Large intestine (tissue), 3 donors: ENCODE data around the gene AP3S2. TPM values are rescaled to one million over a fixed set of nuclear protein-coding genes. Genes with fewer than 3 reads are reported as not detected.

Source experiments
- DNase-seq, 2 donors: peaks; one replicate each; pipeline versions ENCODE4 v3.0.0 to v3.0.0-alpha.2; 2013
- H3K27ac ChIP-seq: one replicate; pipeline ENCODE4 v1.5.1; 2013; ENCODE audit warnings: low read length
- H3K27me3 ChIP-seq: 2 replicates; pipeline ENCODE4 v1.6.1; 2013; ENCODE audit warnings: low read length; ENCODE audit not compliant: control insufficient read depth, insufficient read depth
- H3K36me3 ChIP-seq: 2 replicates; pipeline ENCODE4 v1.6.1; 2013; ENCODE audit warnings: low read length; ENCODE audit not compliant: control insufficient read depth, insufficient read depth
- H3K4me1 ChIP-seq: one replicate; pipeline ENCODE4 v1.6.1; 2013; ENCODE audit warnings: low read length; ENCODE audit not compliant: control insufficient read depth, insufficient read depth
- H3K4me3 ChIP-seq: one replicate; pipeline ENCODE4 v1.5.1; 2013; ENCODE audit warnings: low read length
- H3K9me3 ChIP-seq: one replicate; pipeline ENCODE4 v1.6.1; 2013; ENCODE audit warnings: mild to moderate bottlenecking, low read depth, low read length, moderate library complexity; ENCODE audit not compliant: control insufficient read depth
- WGBS: methylation state at CpG from one replicate; pipeline ENCODE4 v1.1.5; 2013; ENCODE audit warnings: low lambda C conversion rate; ENCODE audit not compliant: insufficient coverage; 5-methylcytosine and 5-hydroxymethylcytosine counted together
- polyA plus RNA-seq: library from polyadenylated mRNA; unstranded; fragments of 120-200 nt; gene quantifications from one replicate; pipeline ENCODE4 v1.2.1, GENCODE V29; 2013

The AP3S2 gene
- polyA plus RNA-seq, 1 donor, result 26.1 TPM

DNA sequence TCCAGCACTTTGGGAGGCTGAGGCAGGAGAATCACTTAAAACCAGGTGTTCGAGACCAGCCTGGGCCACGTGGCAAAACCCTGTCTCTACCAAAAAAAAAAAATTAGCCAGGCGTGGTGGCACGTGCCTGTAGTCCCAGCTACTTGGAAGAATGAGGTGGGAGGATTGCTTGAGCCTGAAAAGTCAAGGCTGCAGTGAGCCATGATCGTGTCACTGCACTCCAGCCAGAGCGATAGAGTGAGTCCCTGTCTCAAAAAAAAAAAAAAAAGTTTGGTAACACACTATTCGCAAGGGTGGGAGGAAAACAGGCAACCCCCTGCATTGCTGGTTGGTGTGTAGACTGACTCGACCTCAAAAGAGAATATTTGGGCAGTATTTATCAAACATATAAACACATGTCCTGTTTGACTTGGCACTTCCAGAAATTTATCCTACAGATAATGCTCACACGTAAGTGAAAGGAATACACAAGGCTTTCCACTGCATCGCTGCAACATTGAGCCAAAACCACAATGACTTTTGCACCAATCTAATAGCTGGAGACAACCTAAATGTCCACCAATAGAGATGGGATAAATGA, 76.0 kb downstream of the AP3S2 start:
- H3K27me3 ChIP-seq, result peaks cover 6% of the 10 kb centered on the region
- peaks cover 13% of the 10 kb centered on the region for H3K4me1 ChIP-seq
- no peak overlapping the region for H3K27ac ChIP-seq
- no peak for DNase-seq
- H3K9me3 ChIP-seq, result no peaks in the 10 kb centered on the region
- no peaks in the 10 kb centered on the region for H3K36me3 ChIP-seq
- WGBS, result no CpG with 5 or more reads among the region's 10 CpGs
- no peak overlapping the region for H3K4me3 ChIP-seq

DNA sequence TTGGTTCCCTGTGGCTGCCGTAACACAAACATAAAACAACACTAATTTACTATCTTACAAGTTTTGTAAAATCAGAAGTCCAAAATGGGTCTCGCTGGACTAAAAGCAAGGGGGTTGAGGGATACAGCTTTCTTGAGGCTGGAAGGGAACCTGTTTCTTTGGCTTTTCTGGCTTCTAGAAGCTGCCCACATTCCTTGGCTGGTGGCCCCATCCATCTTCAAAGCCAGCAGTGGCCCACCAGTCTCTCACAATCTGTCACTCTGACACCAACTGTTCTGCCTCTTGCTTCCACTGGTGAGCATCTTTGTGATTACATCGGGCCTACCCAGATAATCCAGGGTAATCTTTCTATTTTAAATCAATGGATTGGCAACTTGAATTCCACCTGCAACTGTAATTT, 78.0 kb downstream of the AP3S2 start:
- WGBS, result no CpG with 5 or more reads among the region's 3 CpGs
- Histone ChIP-seq H3K27ac (no peak overlapping the region), H3K9me3 (no peaks in the 10 kb centered on the region), H3K27me3 (peaks cover 6% of the 10 kb centered on the region), H3K36me3 (no peaks in the 10 kb centered on the region), H3K4me1 (peaks cover 22% of the 10 kb centered on the region), H3K4me3 (no peak overlapping the region)
- no peak for DNase-seq

DNA sequence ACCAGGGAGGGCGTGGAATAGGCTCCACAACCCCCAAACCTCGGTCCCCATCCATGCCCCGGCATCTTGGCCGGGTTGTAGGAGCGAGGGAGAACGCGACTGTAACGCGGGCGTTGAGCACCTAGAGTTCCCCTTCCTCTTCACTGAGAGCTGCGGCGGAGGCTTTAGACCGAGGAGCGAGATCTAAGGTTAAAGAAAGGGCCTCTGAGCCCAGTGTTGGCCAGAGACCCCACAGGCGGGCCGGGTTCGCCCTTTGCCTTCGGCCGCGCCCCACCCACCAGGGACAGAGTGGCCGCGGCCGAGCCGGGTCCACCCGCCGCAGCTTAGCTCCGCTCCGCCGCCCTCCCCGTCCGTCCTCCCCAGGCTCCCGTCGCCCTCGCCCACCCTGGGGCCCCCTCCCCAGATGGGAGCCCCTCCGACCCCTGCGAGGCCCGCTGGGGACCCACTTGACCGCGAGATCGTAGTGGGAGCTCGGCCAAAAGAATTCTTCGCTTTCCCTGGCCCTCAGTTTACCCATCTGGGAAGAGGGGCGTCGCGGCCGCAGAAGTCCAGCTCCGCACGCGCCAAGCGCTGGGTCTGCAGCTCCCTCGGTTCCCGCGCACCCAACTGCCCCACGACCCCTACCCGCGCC, 79.6 kb downstream of the AP3S2 start:
- H3K9me3 ChIP-seq, result no peaks in the 10 kb centered on the region

DNA sequence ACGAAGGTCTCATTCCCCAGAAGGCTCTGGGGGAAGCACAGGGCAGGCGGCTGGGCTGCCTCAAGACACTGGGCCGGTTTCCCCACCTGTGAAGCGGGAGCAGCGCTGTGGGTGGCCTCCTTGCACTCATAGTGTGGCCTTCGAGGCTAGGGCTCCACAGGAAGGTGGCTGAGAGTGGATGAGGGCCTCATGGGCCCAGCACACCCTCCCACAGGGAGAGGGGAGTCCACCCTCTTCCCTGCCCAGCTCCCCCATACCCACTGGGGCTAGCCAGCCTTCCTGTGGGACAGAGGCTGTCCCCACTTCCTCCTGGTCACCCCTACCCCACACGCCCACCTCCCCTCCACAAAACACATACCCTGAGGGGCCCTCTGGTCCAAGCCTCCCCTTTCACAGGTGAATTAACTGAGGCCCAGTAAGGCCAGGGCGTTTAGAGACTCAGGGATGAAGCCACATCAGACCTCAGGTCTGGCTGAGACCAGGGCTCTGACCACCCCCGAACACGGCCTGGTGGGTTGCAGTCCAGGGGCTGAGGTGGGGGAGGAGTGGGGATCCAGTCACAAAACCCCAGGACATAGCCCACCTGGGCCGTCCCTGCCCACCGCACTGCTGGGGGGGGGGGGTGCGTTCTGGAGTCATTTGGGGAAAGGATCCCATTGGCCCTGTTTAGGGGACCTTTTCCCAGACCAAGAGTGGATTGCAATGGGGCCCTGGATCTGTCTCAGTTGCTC, 80.2 kb downstream of the AP3S2 start:
- Histone ChIP-seq H3K27me3 (peaks cover 6% of the 10 kb centered on the region), H3K36me3 (no peaks in the 10 kb centered on the region), H3K4me1 (peaks cover 28% of the 10 kb centered on the region), H3K9me3 (no peaks in the 10 kb centered on the region), H3K4me3 (peak overlapping the region; percentile 72), H3K27ac (peak overlapping the region; percentile 74)
- WGBS, result no CpG with 5 or more reads among the region's 13 CpGs
- DNase-seq, result no peak

More for the DNA sequence above, 79.6 kb downstream of the AP3S2 start:
- Histone ChIP-seq H3K27ac (peak overlapping the region; percentile 74), H3K27me3 (peaks cover 6% of the 10 kb centered on the region), H3K4me1 (peaks cover 22% of the 10 kb centered on the region), H3K4me3 (peak overlapping the region; percentile 72), H3K36me3 (no peaks in the 10 kb centered on the region)
- no CpG with 5 or more reads among the region's 56 CpGs for WGBS
- peak in 1 of 2 donors; percentile 47 for DNase-seq

DNA sequence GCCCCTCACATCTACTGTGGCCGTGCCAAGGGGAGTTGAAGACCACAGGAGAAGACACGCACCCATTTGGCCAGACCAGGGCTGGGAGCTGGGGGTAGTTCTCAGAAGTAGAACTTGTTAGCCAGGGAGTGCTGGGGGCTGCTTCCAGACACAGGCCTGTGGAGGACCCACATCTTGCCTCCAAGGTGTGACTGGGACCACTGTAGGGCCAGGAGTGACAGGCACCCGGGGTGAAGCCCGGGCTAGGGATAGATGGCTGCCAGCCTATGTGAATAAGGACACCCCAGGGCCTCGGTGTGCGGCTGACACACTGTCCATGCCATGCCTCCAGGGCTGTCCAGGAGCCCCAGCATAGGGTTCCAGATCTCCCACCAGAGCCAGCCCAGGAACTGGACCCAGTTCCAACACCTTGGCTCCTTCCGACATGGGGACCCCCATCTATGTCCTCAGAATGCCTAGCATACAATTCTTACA, 80.9 kb downstream of the AP3S2 start:
- Histone ChIP-seq H3K27ac (peak overlapping the region; percentile 74), H3K4me3 (no peak overlapping the region), H3K9me3 (no peaks in the 10 kb centered on the region), H3K4me1 (peaks cover 33% of the 10 kb centered on the region), H3K36me3 (no peaks in the 10 kb centered on the region), H3K27me3 (peaks cover 6% of the 10 kb centered on the region)
- WGBS, result no CpG with 5 or more reads among the region's 7 CpGs
- DNase-seq, result no peak

DNA sequence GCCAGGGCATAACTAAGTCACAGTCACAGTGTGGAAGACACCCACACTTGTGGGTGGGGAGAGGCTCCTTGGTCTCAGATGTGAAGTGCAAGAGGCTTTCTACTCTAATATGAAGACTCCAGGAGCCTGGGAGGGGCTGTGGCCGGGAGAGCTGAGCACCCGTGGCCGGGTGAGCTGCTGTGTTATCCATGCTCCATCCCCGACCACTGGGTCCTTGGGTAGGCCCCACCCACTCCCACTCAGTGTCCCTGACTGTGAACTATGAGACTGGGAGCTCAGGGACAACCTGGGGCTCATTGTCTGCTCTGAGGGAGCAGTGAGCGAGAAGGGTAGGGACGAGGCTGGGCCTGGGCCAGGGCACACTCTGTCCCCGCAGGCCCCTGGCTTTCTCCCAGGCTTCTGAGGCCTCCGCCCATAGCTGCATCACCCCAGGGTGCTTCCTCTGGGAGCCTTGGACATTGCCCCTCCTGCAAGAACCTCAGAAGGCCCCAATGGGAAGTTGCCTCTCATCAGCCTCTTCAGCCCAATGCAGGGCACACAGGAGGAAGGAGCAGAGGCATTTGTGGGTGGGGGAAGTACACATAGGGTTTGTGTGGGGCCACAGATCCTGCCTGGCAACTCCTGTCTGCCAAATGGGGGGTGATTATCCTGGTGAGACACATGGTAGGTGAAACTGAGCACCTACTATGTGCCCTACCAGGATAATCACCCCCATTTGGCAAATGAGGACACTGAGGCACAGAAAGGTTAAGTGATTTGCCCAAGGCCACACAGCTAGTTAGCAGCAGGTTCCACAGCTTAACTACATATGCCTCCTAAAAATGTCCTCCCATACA, 81.6 kb downstream of the AP3S2 start:
- peak overlapping the region; percentile 74 for H3K27ac ChIP-seq
- DNase-seq, result peak; percentile 47 to 83
- no CpG with 5 or more reads among the region's 8 CpGs for WGBS
- H3K4me1 ChIP-seq, result peaks cover 39% of the 10 kb centered on the region
- H3K4me3 ChIP-seq, result no peak overlapping the region
- no peaks in the 10 kb centered on the region for H3K9me3 ChIP-seq
- H3K36me3 ChIP-seq, result no peaks in the 10 kb centered on the region
- peaks cover 6% of the 10 kb centered on the region for H3K27me3 ChIP-seq

DNA sequence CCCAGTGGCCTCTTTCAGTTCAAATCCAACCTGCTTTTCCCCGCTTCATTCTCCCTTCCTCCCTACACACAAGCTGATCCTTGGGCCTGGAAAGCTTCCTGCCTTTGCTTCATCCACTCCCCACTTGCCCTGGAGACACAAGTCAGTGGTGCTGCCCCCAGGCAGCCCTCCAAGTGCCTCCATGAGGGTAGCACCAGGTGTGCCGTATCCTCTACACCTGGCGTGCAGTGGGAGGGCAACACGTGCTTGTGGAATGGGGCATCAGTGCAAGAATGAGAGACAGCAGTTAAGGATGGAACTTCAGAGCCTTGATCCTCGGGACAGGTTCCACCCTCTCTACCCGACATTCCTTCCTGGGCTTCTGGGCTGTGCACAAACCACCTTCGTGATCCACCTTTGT, 83.0 kb downstream of the AP3S2 start:
- Histone ChIP-seq H3K36me3 (peaks cover under 1% of the 10 kb centered on the region), H3K4me3 (no peak overlapping the region), H3K9me3 (no peaks in the 10 kb centered on the region), H3K27me3 (peaks cover 5% of the 10 kb centered on the region), H3K27ac (no peak overlapping the region), H3K4me1 (peaks cover 46% of the 10 kb centered on the region)
- 90% methylated on average over 2 of the region's 7 CpGs for WGBS
- DNase-seq, result no peak

DNA sequence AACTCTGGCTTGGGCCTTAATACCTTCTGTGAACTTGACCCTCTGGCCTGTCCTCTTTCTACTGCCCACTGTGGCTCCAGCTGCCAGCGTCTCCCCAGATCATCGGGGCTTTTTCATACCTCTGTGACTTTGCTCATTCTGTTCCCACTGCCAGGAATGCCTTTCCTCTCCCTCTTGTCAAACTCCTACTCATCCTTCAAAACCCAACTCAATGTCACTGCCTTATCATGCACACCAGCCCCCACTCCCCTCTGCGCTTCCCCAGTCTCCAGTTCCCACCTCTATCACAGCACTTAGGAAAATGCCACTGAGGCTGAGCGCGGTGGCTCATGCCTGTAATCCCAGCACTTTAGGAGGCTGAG, 84.0 kb downstream of the AP3S2 start:
- DNase-seq, result no peak
- H3K27me3 ChIP-seq, result peaks cover 2% of the 10 kb centered on the region
- no CpG with 5 or more reads among the region's 5 CpGs for WGBS
- H3K4me1 ChIP-seq, result peaks cover 46% of the 10 kb centered on the region
- no peak overlapping the region for H3K4me3 ChIP-seq
- peaks cover 9% of the 10 kb centered on the region for H3K36me3 ChIP-seq
- no peak overlapping the region for H3K27ac ChIP-seq
- no peaks in the 10 kb centered on the region for H3K9me3 ChIP-seq

DNA sequence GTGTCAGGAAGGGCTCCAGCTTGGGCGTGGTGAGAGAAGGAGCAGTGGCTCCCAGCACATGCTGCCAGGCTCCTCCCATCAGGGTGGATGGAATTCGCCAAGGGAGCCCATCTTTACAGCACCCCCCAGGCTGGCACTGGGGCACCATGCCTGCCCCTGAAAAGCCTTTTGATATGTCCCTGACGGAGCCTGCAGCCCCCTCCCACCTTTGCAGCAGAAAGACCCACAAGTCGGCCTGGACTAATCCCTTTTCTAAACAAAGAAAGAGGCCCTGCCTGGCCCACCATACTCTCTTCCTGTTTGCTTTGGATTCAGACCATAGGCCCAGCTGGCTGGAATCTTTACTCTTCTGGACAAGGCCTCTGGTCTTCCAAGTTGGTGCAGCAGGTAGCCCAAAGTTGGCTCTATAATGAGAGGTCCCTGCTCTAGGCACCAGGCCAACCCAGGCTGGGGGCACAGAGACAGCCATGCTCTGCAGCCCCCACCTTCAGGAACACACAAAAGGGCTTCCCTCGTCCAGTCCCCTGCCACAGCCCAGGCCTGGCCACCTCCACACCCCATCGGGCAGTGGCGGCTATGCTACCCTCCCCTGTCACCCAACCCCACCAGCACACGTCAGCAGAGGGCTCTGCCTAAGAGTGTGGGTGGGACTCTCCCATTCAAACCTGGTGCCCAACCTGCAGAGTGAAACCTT, 84.6 kb downstream of the AP3S2 start:
- H3K4me1 ChIP-seq, result peaks cover 50% of the 10 kb centered on the region
- H3K27ac ChIP-seq, result no peak overlapping the region
- no peak overlapping the region for H3K4me3 ChIP-seq
- H3K27me3 ChIP-seq, result peaks cover 2% of the 10 kb centered on the region
- H3K9me3 ChIP-seq, result no peaks in the 10 kb centered on the region
- H3K36me3 ChIP-seq, result peaks cover 14% of the 10 kb centered on the region
- DNase-seq, result no peak
- no CpG with 5 or more reads among the region's 8 CpGs for WGBS
